GM21576 (cell line): Measurements from ENCODE around the gene CX3CR1.
A peak's percentile ranks its signal among the peaks of the same experiment; 100 is the strongest.
"Not testable (repeated sequence)": the region's sequence is repeated elsewhere in the genome, so short reads cannot be mapped to it uniquely, and the experiment has no call there.

ENCODE experiments used
- ATAC-seq: cut with Tn5 transposase; IDR thresholded peaks from one replicate; pipeline ENCODE4 v1.9.1; 2021; ENCODE audit warnings: mild to moderate bottlenecking, moderate library complexity; ENCODE audit not compliant: unreplicated experiment

The CX3CR1 gene

DNA sequence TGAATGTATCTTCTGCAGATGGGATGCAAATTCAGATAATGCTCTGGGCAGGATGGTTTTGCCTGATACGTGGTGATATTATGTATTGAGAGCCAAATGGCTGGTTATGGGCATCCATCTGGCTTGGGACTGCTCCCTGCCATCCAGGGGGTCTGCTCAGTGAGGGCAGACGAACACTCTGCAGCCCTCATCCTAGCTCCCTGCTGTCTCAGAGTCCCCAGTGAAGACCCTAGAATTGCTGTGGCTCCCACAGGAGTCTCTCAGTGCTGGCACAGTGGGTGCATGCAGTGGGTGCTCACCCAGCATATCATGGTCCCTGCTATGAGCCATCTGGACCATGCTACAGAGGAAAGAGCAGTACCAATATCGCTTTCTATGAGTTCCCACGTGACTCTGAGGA is 10.3 kb downstream of the CX3CR1 start:
- no peak for ATAC-seq

DNA sequence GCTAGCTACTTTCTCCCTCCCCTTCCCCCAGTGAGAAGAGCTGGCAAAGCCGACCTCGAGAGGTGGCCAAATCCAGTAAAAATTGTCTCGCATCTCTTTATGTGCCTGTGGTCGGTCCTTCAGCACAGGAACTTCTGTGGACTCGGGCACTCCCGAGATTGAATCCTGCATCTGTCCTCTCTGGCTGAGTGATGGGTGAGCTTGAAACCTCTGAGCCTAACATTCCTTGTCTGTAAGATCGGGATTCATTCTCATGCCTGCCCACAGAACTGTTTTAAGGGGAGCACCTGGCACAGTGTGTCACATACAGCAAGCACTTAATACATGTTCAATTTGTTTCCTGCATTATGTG is 11.3 kb downstream of the CX3CR1 start:
- ATAC-seq = no peak

DNA sequence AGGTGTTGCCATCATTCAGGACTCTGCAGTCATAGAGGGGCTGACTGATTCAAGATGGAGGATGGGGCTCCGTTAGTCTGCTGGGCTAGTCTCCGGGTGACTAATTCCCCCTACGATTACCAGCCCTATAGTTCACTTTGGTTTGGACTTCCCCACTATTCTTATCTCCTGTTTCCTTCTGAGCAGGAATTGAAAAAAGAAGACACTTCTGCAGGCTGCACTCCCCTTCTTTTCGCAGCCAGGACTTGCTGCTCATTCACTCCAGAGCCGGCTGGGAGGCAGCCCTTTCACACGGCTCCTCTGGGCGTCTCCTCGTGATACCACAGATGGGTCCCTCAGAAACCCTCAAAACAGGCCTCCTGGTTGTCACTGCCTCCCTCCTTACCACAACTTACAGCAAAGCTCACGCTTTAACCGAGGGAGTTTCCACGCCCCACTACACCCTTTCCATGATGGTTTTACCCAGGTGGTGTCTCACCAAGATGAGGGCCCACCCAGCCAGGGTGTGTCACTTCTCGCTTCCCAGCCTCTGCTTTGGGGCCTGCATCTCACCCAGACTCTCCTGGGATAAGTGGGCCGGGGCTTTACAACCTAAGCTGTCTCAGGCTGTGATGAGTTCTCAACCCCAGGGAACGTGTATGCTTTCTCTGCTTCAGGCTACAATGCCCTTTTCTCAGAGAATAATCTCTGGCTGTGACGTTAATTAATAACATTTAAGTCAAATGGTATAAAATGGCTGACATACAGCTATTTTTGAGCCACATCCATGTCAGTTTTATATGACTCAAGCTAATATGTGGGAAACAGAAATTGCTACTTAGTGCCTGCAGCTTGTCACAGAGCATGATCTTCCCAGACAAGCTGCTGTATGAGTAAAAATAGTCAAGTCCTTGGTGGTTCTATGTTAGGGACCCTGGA is 11.9 kb downstream of the CX3CR1 start:
- no peak for ATAC-seq

DNA sequence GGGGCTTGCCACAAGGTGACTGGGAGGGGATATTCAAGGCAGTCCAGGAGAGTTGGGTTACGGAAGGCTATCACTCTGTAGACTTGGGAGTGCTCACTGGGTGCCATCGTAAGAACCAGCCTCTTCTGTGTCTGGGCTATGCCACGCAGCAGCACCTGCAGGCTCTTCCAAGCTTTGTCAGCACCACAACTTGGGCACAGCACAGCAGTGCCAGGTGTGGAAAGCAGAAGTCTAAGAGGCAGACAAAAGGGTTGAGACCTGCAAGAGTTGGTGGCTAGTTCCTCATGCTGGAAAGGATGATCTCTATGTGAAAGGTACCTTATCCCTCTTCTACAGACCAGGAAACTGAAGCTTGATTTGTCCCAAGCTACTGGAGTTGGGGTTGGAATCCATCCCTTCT is 15.8 kb downstream of the CX3CR1 start:
- no peak for ATAC-seq

DNA sequence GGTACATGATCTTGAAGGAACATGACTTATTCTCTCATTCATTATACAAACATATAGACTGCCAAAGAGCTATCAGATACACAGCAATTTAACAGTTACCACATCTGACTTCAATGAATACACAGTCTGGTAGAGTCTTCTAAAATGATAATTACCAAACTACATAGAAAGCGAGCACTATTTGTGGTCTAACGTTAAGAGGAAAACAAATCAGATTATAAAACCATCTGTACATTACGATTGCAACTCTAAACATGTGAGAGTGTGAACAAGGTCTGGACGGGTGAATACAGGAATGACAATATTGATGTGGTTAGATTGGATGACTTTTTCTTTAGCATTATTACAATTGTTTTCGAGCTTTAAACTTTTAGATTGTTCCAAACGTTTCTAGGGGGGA is 16.3 kb downstream of the CX3CR1 start:
- ATAC-seq = no peak

DNA sequence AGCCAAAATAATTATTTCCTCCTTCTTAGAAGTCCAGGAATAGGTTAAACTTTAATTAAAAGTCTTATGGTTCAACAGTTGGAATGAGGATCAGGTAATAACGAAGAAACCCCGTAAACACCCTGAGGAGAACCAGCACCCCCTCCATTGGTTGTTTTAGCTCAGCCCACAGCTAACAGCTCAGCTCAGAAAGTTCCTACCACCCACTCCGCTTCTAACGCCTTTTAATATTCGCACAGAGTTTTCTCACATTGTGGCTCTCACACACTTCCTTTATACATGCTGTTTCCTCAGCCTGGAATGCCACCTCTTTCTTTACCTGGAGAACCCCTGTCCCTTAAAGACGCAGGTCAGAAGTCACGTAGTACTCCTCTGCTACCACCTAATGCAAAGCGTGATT is 17.0 kb downstream of the CX3CR1 start:
- ATAC-seq = no peak

DNA sequence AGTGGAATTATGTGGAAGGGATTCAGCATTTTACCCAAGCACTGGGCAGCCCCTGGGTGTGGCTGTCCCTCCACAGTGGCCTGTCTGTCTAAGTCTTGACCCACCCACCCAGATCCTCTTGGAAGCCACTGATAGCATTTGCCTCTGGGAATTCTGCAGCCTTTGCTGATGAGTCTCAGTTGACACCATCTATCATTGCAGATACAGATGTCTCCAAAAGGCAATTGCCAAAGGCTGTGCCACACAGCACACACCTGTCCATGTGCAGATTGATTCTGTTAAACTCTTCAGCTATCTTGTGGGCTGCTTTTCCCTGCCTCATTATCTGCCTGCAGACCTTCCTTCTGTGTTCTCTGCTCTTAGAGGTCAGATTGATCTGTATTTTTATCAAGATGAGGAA is 18.1 kb downstream of the CX3CR1 start:
- ATAC-seq = no peak

DNA sequence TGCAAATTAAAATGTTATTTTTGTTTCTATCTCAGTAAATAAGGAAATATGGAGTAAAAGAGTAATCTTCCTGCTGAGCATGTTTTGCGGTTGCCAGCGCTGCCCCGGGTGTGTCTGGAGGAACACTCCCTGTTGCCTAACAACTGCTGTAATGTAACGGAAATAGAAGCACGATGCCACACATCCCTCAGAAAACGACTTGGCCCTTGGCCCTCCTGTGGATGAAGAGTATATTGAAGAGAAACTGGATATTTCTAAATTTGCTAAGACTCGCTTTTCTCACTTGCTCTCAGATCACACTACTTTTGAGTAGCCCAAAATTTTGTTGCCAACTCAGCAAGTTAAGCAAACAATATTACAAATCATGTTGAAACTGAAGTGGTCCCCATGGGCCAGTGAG is 18.9 kb downstream of the CX3CR1 start:
- ATAC-seq = peak; percentile 47

DNA sequence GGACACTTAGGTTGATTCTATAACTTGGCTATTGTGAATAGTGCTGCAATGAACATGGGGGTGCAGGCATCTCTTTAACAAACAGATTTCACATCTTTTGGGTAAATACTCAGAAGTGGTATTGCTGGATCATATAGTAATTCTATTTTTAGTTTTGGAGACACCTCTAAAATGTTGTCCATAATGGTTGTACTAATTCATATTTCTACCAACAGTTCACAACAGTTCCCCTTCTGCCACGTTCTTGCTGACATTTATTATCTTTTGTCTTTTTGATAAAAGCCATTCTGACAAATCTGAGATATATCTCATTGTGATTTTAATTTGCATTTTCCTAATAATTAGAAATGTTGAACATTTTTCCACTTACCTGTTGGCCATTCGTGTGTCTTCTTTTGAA is 19.5 kb downstream of the CX3CR1 start:
- no peak for ATAC-seq

DNA sequence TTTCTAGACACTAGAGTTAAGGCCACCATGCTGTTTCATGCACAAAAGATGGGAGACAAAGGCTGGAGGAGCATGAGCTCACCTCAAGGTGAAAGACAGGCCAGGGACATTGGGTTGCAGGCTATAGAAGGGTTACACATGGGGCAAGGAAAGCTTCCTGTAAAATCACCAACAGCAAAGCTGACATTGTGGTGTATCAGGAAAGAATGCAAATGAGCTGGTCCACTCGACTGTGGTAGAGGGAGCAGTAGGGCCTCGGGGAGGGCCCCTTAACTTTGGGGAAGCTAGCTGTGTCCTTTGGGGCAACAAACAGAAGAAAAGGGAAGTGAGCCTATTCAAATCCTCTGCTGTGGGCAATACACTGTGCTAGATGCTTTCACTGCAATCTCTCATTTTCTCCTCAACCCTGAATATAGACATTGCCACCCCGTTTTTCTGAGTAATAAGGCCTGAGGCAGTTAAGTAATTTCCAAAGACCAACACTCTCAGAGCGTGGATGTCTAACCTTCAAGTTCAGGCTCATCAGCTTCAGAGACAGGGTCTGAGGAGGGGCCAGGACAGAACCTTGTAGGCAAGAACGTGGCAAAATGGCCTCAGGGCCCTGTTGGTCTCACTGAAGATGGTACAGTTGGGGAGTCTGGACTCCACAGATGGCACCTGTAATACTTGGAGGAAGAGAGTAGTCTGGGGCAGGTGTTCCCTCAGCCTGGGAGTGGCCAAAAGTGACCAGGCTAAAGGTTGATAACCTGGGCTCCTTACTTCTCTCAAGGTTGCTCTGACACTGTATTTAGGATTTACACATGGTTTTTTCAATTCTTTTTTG is 24.1 kb downstream of the CX3CR1 start:
- ATAC-seq = peak; percentile 98

DNA sequence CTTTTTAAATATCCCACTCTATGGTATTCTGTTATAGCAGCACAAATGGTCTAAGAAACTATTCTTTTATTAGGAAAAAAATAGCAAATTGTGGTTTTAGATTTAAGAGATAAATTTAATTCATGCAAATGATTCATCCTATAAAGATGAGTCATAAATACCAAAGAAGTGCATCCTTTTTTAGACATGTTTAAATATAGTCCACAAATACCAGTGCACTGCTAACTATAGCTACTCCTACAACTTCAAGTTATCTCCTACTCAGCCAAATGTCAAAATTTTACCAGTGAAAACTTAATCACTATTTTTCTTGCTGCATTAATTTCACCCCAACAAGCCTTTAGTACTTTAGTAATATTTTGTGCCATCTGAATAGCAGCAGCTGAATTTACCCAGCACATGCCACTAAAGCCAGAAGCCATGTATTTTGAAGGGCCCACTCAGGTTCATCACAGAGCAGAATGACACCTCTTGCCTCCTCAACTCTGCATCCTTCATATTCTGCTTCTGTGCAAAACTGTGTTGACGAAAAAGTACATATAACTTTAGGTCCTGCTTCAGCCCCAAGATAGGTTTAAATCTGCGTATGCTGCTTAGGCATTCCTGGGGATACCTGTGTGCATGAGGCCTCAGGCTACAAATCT is 24.9 kb downstream of the CX3CR1 start:
- ATAC-seq = no peak

DNA sequence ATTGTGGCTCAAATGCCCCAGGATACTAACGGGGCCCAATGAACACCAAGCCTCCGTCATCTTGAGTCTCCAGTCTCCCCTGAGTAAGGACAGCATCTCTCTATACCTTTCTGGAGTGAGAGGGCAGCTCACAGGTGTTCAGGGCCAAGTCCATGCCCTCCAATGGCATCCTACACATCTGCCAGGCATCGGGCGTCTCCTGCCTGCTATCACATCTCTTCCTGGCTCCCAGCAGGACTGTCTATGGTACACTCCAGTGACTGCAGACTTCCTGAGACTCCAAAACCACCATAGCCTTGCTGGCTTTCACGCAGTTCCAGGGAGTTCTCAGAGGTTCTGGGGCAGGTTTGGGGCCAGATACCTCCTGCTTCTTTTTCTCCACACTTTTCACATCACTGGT is 28.3 kb downstream of the CX3CR1 start:
- ATAC-seq = no peak

DNA sequence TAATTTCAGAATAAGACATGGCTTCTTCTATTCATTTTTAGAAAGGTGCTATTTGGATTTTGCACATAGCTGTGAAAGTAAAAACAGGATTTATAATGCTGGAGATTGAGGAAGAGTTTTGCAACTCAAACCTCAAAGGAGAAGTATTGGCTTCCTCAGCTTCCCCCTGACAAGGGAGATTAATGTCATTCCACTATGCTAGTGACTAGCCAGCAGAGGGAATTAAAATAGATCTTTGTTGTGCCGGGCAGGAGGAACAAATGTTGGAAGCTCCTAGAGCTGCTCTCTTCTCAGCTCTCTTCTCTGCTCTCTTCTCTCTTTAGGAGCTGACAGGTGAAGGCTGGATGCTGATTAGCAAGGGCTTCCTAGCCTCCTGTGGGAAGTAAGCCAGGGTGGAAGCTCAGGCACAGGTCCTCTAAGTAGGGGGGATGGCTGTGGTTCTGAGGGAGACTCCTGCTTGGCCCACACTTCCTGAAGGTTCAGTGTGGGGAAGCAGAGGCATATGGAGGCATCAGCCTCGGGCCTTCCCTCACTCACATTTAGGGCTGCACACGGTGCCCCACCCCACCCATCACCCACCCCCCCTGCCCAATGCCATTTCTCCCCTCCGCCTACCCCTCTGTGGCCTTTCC is 29.6 kb downstream of the CX3CR1 start:
- no peak for ATAC-seq

DNA sequence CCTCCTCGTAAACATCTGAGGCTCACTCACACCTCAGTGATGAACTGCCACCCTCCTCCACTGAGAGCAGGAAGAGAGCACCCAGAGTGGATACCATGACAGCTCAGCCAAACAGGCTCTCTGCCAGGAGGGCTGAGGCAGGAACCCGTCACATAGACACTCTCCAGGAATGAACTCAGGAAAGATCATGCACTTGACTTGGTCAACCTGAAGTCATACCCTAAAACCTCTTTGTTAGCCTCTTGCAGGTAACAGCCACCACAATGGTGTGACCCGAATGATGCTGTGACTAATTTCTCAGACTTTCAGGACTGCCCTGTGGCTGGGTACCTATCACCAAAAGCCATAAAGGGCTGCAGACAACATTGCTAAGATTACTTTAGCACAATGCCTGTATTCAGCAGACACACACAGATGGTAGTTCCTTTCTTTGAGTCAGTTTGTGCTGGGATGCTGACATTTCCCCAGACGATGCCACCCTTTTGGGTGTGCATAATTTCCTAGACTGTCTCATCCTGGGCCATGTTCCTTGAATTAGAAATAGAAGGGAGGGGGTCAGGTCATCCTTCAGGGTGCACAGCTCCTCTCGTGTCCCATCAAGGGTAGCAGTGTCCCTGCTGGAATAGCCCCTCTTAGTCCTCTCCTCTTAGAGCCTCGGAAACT is 30.3 kb downstream of the CX3CR1 start:
- no peak for ATAC-seq

DNA sequence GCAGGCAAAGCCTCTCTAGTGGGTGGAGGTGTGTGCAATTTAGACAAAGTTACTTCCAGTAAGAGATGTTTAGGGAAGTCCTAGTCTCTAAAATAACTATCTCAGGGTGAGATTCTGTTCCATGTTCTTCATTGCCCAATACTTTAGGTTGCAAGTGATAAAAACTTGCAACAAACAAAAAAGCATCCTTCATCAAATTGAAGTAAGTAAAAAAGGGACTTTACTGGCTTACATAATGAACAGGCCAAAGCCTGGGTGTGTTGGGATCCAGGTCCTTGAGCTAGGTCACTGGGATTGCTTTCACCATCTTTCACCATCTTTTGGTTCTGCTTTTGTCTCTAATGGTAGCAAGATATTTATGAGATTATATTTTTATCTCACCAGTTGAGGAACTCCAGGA is 38.3 kb downstream of the CX3CR1 start:
- ATAC-seq = no peak

DNA sequence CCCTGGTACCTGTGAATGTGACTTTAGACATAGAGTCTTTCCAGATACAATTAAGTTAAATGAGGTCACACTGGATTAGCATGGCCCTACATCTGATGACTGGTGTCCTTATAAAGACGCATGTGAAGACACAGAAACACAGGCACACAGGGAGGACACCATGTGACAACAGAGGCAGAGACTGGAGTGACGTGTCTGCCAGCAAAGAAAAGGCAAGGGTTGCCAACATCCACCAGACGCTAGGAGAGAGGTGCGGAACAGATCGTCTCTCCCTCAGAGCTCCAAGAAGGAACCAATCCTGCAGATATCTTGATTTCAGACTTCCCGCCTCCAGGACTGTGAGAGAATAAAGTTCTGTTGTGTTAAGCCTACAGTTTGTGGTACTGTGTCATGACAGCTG is 42.8 kb downstream of the CX3CR1 start:
- ATAC-seq = no peak

DNA sequence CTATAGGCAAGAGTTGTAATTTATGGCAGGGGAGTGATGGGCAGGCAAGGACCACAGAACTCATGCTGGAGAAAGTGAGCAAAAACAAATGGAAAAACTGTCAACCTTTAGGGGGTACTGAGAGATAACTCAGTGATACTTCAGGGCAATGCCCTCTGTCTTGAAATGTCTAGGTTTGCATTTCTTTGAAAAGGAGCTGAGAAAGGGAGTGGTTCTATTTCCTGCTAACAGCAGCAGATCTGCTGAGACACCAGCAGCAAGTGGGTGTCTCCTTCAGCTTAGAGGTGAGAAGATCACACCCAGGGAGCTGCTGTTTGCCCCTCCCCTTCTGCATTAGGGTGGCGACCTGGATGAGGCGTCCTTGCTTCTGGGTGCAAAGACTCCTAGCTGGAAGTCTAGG is 45.2 kb downstream of the CX3CR1 start:
- ATAC-seq = no peak

DNA sequence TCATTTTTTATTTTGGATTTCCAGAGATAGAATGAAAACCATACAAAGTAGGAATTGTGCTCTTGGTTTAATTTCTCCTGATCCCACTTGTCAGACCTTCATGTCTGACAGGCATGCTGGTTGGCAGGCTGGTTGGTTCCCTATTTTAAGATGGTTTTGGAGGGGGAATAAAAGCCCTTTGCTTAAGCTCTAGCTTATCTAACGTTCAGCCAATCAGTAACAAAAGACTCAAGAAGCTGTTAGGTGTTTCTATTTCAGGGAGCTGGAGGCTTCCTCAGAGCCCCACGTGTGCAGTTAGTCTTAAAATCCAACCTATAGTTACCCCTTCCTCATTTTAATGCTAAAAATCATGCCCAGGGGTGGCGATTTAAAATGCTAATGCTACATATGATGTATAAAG is 47.0 kb downstream of the CX3CR1 start:
- no peak for ATAC-seq

DNA sequence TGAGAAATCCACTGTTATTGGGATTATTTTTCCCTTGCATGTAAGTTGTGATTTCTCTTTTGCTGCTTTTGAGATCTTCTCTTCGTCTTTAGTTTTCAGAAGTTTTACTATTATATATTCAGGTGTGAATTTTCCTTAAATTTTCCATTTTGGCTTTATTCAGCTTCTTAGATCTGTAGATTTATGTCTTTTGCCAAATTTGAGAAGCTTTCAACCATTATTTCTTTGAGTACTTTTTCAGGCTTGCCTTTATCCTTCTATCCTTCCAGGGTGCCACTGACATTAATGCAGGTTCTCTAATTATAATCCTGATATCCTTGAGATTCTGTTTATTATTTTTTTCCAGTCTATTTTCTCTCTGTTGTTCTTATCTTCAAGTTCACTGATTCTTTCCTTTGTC is 49.4 kb downstream of the CX3CR1 start:
- ATAC-seq = no peak

DNA sequence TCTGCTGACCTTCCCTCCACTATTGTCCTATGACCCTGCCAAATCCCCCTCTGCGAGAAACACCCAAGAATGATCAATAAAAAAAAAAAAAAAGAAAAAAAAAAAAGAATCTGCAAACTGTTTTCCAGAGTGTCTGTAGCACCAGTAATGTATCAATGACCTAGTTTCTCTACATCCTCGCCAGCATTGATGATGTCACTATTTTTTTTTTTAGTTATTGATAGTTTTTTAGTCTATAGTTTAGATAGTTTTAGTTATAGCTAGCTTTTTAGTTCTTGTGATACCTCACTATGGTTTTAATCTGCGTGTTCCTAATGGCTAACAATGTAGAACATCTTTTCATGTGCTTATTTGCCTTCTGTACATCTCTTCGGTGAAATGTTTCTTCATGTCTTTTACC is 51.3 kb downstream of the CX3CR1 start:
- no peak for ATAC-seq

DNA sequence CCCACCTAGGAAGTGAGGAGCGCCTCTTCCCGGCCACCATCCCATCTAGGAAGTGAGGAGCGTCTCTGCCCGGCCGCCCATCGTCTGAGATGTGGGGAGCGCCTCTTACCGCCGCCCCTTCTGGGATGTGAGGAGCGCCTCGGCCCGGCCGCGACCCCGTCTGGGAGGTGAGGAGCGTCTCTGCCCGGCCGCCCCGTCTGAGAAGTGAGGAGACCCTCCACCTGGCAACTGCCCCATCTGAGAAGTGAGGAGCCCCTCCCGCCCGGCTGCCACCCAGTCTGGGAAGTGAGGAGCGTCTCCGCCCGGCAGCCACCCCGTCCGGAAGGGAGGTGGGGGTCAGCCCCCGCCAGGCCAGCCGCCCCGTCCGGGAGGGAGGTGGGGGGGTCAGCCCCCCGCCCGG is 52.2 kb downstream of the CX3CR1 start:
- not testable (repeated sequence) for ATAC-seq
